Activated CD8-positive, alpha-beta T cell treated with anti-CD3 and anti-CD28 coated beads, Interleukin-2, amount 10 ng/mL, durations not matched to agents 7 days and 5 days (primary cell): Measurements from ENCODE around the gene MAN2A2. TPM values are rescaled to one million over a fixed set of nuclear protein-coding genes. Genes with fewer than 3 reads are reported as not detected.
A peak's percentile ranks its signal among the peaks of the same experiment; 100 is the strongest.

Experiments
- ATAC-seq: fragments of 150-1000 bp; cut with Tn5 transposase; one replicate; pipeline ENCODE4 v1.10.0; 2021; ENCODE audit warnings: moderate library complexity
- CTCF ChIA-PET: fragments of 350-600 bp; sonication (Branson Sonifier 250); formaldehyde crosslinking; loops from one replicate; lab custom pipeline; 2021; ENCODE audit warnings: antibody characterized with exemption; lab: Charles Lee
- POLR2A ChIA-PET: fragments of 350-600 bp; sonication (Branson Sonifier 250); formaldehyde crosslinking; loops from one replicate; lab custom pipeline; 2021; ENCODE audit warnings: antibody characterized with exemption; lab: Charles Lee
- DNase-seq: peaks from one replicate; pipeline ENCODE4 v3.0.0-alpha.2; 2020
- H3K27ac Mint-ChIP-seq: one replicate; pipeline ENCODE4 v1.8.0; 2021; ENCODE audit warnings: mild to moderate bottlenecking, mixed read lengths
- H3K27me3 Mint-ChIP-seq: one replicate; pipeline ENCODE4 v1.8.0; 2021; ENCODE audit warnings: low read depth, mixed read lengths
- H3K36me3 Mint-ChIP-seq: one replicate; pipeline ENCODE4 v1.8.0; 2021; ENCODE audit warnings: low read depth, mixed read lengths
- H3K4me1 Mint-ChIP-seq: one replicate; pipeline ENCODE4 v1.8.0; 2021; ENCODE audit warnings: low read depth, mixed read lengths
- H3K4me3 Mint-ChIP-seq: one replicate; pipeline ENCODE4 v1.8.0; 2021; ENCODE audit warnings: mild to moderate bottlenecking, mixed read lengths
- H3K9me3 Mint-ChIP-seq: one replicate; pipeline ENCODE4 v1.8.0; 2022; ENCODE audit warnings: mixed read lengths; ENCODE audit not compliant: insufficient read depth
- total RNA-seq, 2 experiments: library from RNA; stranded (reverse); gene quantifications; one replicate each; pipeline ENCODE4 v1.2.3, GENCODE V29; 2021

The MAN2A2 gene
- total RNA-seq, 2 experiments from 2014 or later: 82.7 to 97.7 TPM

GRCh38 chr15:90934949-90935751, 32.0 kb downstream of the MAN2A2 start, which contains the start of gene UNC45A:
Gene UNC45A (plus strand): TSS chr15:90935285. CDS start chr15:90935325, 40 bp downstream.
- peak; percentile 97 for DNase-seq
- ATAC-seq: peak; percentile 79
- H3K4me1 Mint-ChIP-seq: peaks cover 53% of the 10 kb centered on the region
- CTCF ChIA-PET: interaction anchor here (0.5 to 11.4 kb wide), 33 partner anchors 7 to 642 kb away, joined by 3 to 328 read pairs (median 4); partner anchors contain the start of genes BLM, IQGAP1, MAN2A2 and RCCD1
- no peaks in the 10 kb centered on the region for H3K27me3 Mint-ChIP-seq
- peak within 1 kb of the TSS; percentile 95 for H3K27ac Mint-ChIP-seq
- peaks cover 37% of the 10 kb centered on the region for H3K36me3 Mint-ChIP-seq
- H3K9me3 Mint-ChIP-seq: no peaks in the 10 kb centered on the region
- peak within 1 kb of the TSS; percentile 85 for H3K4me3 Mint-ChIP-seq
- POLR2A ChIA-PET: interaction anchor here (0.6 to 9.9 kb wide), 15 partner anchors 20 to 620 kb away, joined by 3 to 110 read pairs (median 3); partner anchors contain the start of genes BLM, MAN2A2, RCCD1 and VPS33B

- H3K36me3 Mint-ChIP-seq: peaks cover 38% of the 10 kb centered on the region
- DNase-seq (no peak), ATAC-seq (no peak)
- H3K4me3 Mint-ChIP-seq: peak overlapping the region; percentile 85
- no peaks in the 10 kb centered on the region for H3K9me3 Mint-ChIP-seq
- peak overlapping the region; percentile 95 for H3K27ac Mint-ChIP-seq
- H3K27me3 Mint-ChIP-seq: no peaks in the 10 kb centered on the region
- ChIA-PET CTCF (interaction anchor here (0.7 to 8.2 kb wide), 5 partner anchors 14 to 336 kb away, joined by 3 to 154 read pairs (median 3); partner anchors contain the start of gene RCCD1), POLR2A (interaction anchor here (9.9 kb wide), 1 partner anchor 18 kb away, joined by 93 read pairs; the partner anchor contains the start of gene RCCD1)
- peaks cover 39% of the 10 kb centered on the region for H3K4me1 Mint-ChIP-seq
Measured at GRCh38 chr15:90936823-90937222, 33.7 kb downstream of the MAN2A2 start.

GRCh38 chr15:90938261-90938660, 35.2 kb downstream of the MAN2A2 start:
- ATAC-seq: no peak
- Mint-ChIP-seq H3K4me3 (no peak overlapping the region), H3K4me1 (peaks cover 30% of the 10 kb centered on the region), H3K27me3 (no peaks in the 10 kb centered on the region), H3K36me3 (peaks cover 52% of the 10 kb centered on the region), H3K27ac (peak overlapping the region; percentile 20), H3K9me3 (no peaks in the 10 kb centered on the region)
- ChIA-PET CTCF (interaction anchor here (8.2 kb wide), 1 partner anchor 17 kb away, joined by 154 read pairs; the partner anchor contains the start of gene RCCD1), POLR2A (interaction anchor here (9.9 kb wide), 1 partner anchor 17 kb away, joined by 93 read pairs; the partner anchor contains the start of gene RCCD1)
- DNase-seq: no peak

- no peaks in the 10 kb centered on the region for H3K27me3 Mint-ChIP-seq
- H3K36me3 Mint-ChIP-seq: peaks cover 59% of the 10 kb centered on the region
- POLR2A ChIA-PET: interaction anchor here (1.0 to 1.1 kb wide), 2 partner anchors 9 to 15 kb away, joined by 3 to 5 read pairs; partner anchors contain the start of gene RCCD1
- ATAC-seq: no peak
- no peaks in the 10 kb centered on the region for H3K9me3 Mint-ChIP-seq
- no peak for DNase-seq
- H3K4me3 Mint-ChIP-seq: no peak overlapping the region
- CTCF ChIA-PET: interaction anchor here (1.1 to 5.4 kb wide), 2 partner anchors 6 to 8 kb away, joined by 3 to 45 read pairs; partner anchors contain the start of genes HDDC3 and UNC45A
- no peak overlapping the region for H3K27ac Mint-ChIP-seq
- peaks cover 15% of the 10 kb centered on the region for H3K4me1 Mint-ChIP-seq
Measured at GRCh38 chr15:90939756-90940155, 36.7 kb downstream of the MAN2A2 start.

GRCh38 chr15:90941038-90941437, 37.9 kb downstream of the MAN2A2 start:
- CTCF ChIA-PET: interaction anchor here (5.4 kb wide), 1 partner anchor 8 kb away, joined by 45 read pairs; the partner anchor contains the start of genes HDDC3 and UNC45A
- ATAC-seq (no peak), DNase-seq (no peak)
- POLR2A ChIA-PET: no interaction called here
- H3K9me3 Mint-ChIP-seq: no peaks in the 10 kb centered on the region
- H3K27ac Mint-ChIP-seq: no peak overlapping the region
- no peaks in the 10 kb centered on the region for H3K27me3 Mint-ChIP-seq
- peaks cover 62% of the 10 kb centered on the region for H3K36me3 Mint-ChIP-seq
- H3K4me1 Mint-ChIP-seq: peaks cover 10% of the 10 kb centered on the region
- H3K4me3 Mint-ChIP-seq: no peak overlapping the region

- no peaks in the 10 kb centered on the region for H3K27me3 Mint-ChIP-seq
- no peak for ATAC-seq
- no peak overlapping the region for H3K27ac Mint-ChIP-seq
- H3K4me3 Mint-ChIP-seq: no peak overlapping the region
- no peak for DNase-seq
- ChIA-PET CTCF (interaction anchor here (2.6 to 5.4 kb wide), 2 partner anchors 9 to 14 kb away, joined by 18 to 45 read pairs; partner anchors contain the start of genes HDDC3 and UNC45A), POLR2A (interaction anchor here (1.2 to 2.0 kb wide), 3 partner anchors 9 to 14 kb away, joined by 3 to 8 read pairs (median 5); partner anchors contain the start of gene RCCD1)
- no peaks in the 10 kb centered on the region for H3K9me3 Mint-ChIP-seq
- H3K36me3 Mint-ChIP-seq: peaks cover 62% of the 10 kb centered on the region
- no peaks in the 10 kb centered on the region for H3K4me1 Mint-ChIP-seq
Measured at GRCh38 chr15:90942354-90943120, 39.4 kb downstream of the MAN2A2 start.

- CTCF ChIA-PET: interaction anchor here (1.1 to 5.4 kb wide), 3 partner anchors 11 to 12 kb away, joined by 3 to 45 read pairs (median 18); partner anchors contain the start of genes HDDC3 and UNC45A
Measured at GRCh38 chr15:90945091-90945490, 42.0 kb downstream of the MAN2A2 start.

GRCh38 chr15:90946538-90946937, 43.4 kb downstream of the MAN2A2 start:
- peaks cover 58% of the 10 kb centered on the region for H3K36me3 Mint-ChIP-seq
- H3K27me3 Mint-ChIP-seq: no peaks in the 10 kb centered on the region
- POLR2A ChIA-PET: no interaction called here
- ATAC-seq (no peak), DNase-seq (no peak)
- H3K9me3 Mint-ChIP-seq: no peaks in the 10 kb centered on the region
- H3K27ac Mint-ChIP-seq: no peak overlapping the region
- H3K4me1 Mint-ChIP-seq: no peaks in the 10 kb centered on the region
- H3K4me3 Mint-ChIP-seq: no peak overlapping the region
- CTCF ChIA-PET: interaction anchor here (5.8 kb wide), 1 partner anchor 13 kb away, joined by 37 read pairs; the partner anchor contains the start of genes HDDC3 and UNC45A

More at GRCh38 chr15:90945091-90945490, 42.0 kb downstream of the MAN2A2 start:
- POLR2A ChIA-PET: no interaction called here
- ATAC-seq: no peak
- Mint-ChIP-seq H3K36me3 (peaks cover 63% of the 10 kb centered on the region), H3K4me3 (no peak overlapping the region), H3K27me3 (no peaks in the 10 kb centered on the region), H3K9me3 (no peaks in the 10 kb centered on the region), H3K27ac (no peak overlapping the region), H3K4me1 (no peaks in the 10 kb centered on the region)
- no peak for DNase-seq

GRCh38 chr15:90946941-90947576, 44.0 kb downstream of the MAN2A2 start:
- ChIA-PET POLR2A (no interaction called here), CTCF (interaction anchor here (0.7 to 5.8 kb wide), 2 partner anchors 13 to 20 kb away, joined by 3 to 37 read pairs; partner anchors contain the start of genes HDDC3 and UNC45A)
- ATAC-seq (no peak), DNase-seq (no peak)
- no peak overlapping the region for H3K27ac Mint-ChIP-seq
- H3K4me3 Mint-ChIP-seq: no peak overlapping the region
- H3K27me3 Mint-ChIP-seq: no peaks in the 10 kb centered on the region
- H3K36me3 Mint-ChIP-seq: peaks cover 60% of the 10 kb centered on the region
- H3K4me1 Mint-ChIP-seq: no peaks in the 10 kb centered on the region
- no peaks in the 10 kb centered on the region for H3K9me3 Mint-ChIP-seq

- DNase-seq (no peak), ATAC-seq (no peak)
- no peak overlapping the region for H3K27ac Mint-ChIP-seq
- H3K4me3 Mint-ChIP-seq: no peak overlapping the region
- POLR2A ChIA-PET: interaction anchor here (0.6 kb wide), 2 partner anchors 15 to 231 kb away, joined by 3 read pairs; partner anchors contain the start of genes BLM and HDDC3
- no peaks in the 10 kb centered on the region for H3K4me1 Mint-ChIP-seq
- CTCF ChIA-PET: interaction anchor here (0.7 to 5.8 kb wide), 3 partner anchors 10 to 19 kb away, joined by 3 to 37 read pairs (median 3); partner anchors contain the start of genes HDDC3 and UNC45A
- no peaks in the 10 kb centered on the region for H3K27me3 Mint-ChIP-seq
- H3K36me3 Mint-ChIP-seq: peaks cover 58% of the 10 kb centered on the region
- no peaks in the 10 kb centered on the region for H3K9me3 Mint-ChIP-seq
Measured at GRCh38 chr15:90947577-90948357, 44.7 kb downstream of the MAN2A2 start.
